Skeletal muscle tissue (tissue), 4 donors: ENCODE data around the gene TFDP2. TPM values are rescaled to one million over a fixed set of nuclear protein-coding genes. Genes with fewer than 3 reads are reported as not detected.

ENCODE experiments used
- H3K27ac ChIP-seq: one replicate; pipeline ENCODE4 v1.7.0; 2013; ENCODE audit warnings: mild to moderate bottlenecking, low read depth, low read length, inconsistent platforms
- H3K27me3 ChIP-seq, 3 donors: one replicate each; pipeline ENCODE4 v1.7.0; 2013; ENCODE audit warnings: low read length in 3 of 3; ENCODE audit not compliant: control insufficient read depth in 3 of 3, insufficient read depth in 3 of 3
- H3K36me3 ChIP-seq, 3 donors: one replicate each; pipeline ENCODE4 v1.7.0; 2013; ENCODE audit warnings: low read length in 3 of 3; ENCODE audit not compliant: control insufficient read depth in 3 of 3, insufficient read depth in 3 of 3
- H3K4me1 ChIP-seq, 3 donors: one replicate each; pipeline ENCODE4 v1.7.0; 2013; ENCODE audit warnings: low read length in 3 of 3, mild to moderate bottlenecking in 3 of 3; ENCODE audit not compliant: control insufficient read depth in 3 of 3, insufficient read depth in 3 of 3
- H3K4me3 ChIP-seq, 3 donors: one replicate each; pipeline ENCODE4 v1.7.0; 2013; ENCODE audit warnings: low read length in 3 of 3
- H3K9ac ChIP-seq, 3 donors: one replicate each; pipeline ENCODE4 v1.7.0; 2013; ENCODE audit warnings: low read length in 3 of 3, mild to moderate bottlenecking in 3 of 3, moderate library complexity in 2 of 3, low read depth in 1 of 3
- H3K9me3 ChIP-seq, 3 donors: one replicate each; pipeline ENCODE4 v1.7.0; 2013; ENCODE audit warnings: low read length in 3 of 3; ENCODE audit not compliant: control insufficient read depth in 3 of 3
- total RNA-seq: library from RNA; depleted of rRNA; stranded (reverse); fragments of >200 nt; gene quantifications from one replicate; pipeline ENCODE4 v1.2.3, GENCODE V29; 2014
- donor health status: Osteomylitis.

TFDP2 gene
- total RNA-seq, 1 donor from 2014 or later, result 29.2 TPM

- no peaks in the 10 kb centered on the region for H3K4me1 ChIP-seq
- H3K27ac ChIP-seq, result peak overlapping the region; percentile 13
- peak overlapping the region; percentile 60 to 69 (median 67) for H3K4me3 ChIP-seq
- no peaks in the 10 kb centered on the region for H3K27me3 ChIP-seq
- H3K9me3 ChIP-seq, result no peaks in the 10 kb centered on the region
- peak overlapping the region; percentile 66 to 74 (median 69) for H3K9ac ChIP-seq
- peaks cover 0 to 2% (median 0%) of the 10 kb centered on the region in 3 donors for H3K36me3 ChIP-seq
Observed at GRCh38 chr3:142028243-142028777, 121.0 kb downstream of the TFDP2 start.

- peak overlapping the region; percentile 66 to 74 (median 69) for H3K9ac ChIP-seq
- no peaks in the 10 kb centered on the region for H3K9me3 ChIP-seq
- peak overlapping the region; percentile 60 to 69 (median 67) for H3K4me3 ChIP-seq
- peak overlapping the region; percentile 13 for H3K27ac ChIP-seq
- H3K27me3 ChIP-seq, result no peaks in the 10 kb centered on the region
- H3K4me1 ChIP-seq, result no peaks in the 10 kb centered on the region
- peaks cover 0 to 2% (median 0%) of the 10 kb centered on the region in 3 donors for H3K36me3 ChIP-seq
Observed at GRCh38 chr3:142027735-142028134, 121.6 kb downstream of the TFDP2 start.

- H3K27ac ChIP-seq, result no peak overlapping the region
- H3K4me3 ChIP-seq, result peak overlapping the region in 2 of 3 donors; percentile 60 to 69
- peaks cover 0 to 2% (median 0%) of the 10 kb centered on the region in 3 donors for H3K36me3 ChIP-seq
- H3K9me3 ChIP-seq, result no peaks in the 10 kb centered on the region
- H3K4me1 ChIP-seq, result no peaks in the 10 kb centered on the region
- peak overlapping the region in 2 of 3 donors; percentile 69 to 74 for H3K9ac ChIP-seq
- H3K27me3 ChIP-seq, result no peaks in the 10 kb centered on the region
Observed at GRCh38 chr3:142027300-142027699, 122.0 kb downstream of the TFDP2 start.

GRCh38 chr3:142026333-142026732, 123.0 kb downstream of the TFDP2 start:
- H3K4me1 ChIP-seq, result peaks cover 0 to under 1% (median under 1%) of the 10 kb centered on the region in 3 donors
- H3K9me3 ChIP-seq, result no peaks in the 10 kb centered on the region
- no peak overlapping the region for H3K27ac ChIP-seq
- peaks cover 0 to 2% (median 0%) of the 10 kb centered on the region in 3 donors for H3K36me3 ChIP-seq
- H3K4me3 ChIP-seq, result no peak overlapping the region
- peak overlapping the region in 1 of 3 donors; percentile 38 for H3K9ac ChIP-seq
- no peaks in the 10 kb centered on the region for H3K27me3 ChIP-seq

GRCh38 chr3:142022381-142022780, 127.0 kb downstream of the TFDP2 start:
- H3K4me3 ChIP-seq, result no peak overlapping the region
- no peak overlapping the region for H3K27ac ChIP-seq

GRCh38 chr3:142021127-142021526, 128.2 kb downstream of the TFDP2 start:
- H3K27ac ChIP-seq, result no peak overlapping the region
- H3K36me3 ChIP-seq, result peaks cover 0 to 2% (median 0%) of the 10 kb centered on the region in 3 donors

More at GRCh38 chr3:142022381-142022780, 127.0 kb downstream of the TFDP2 start:
- H3K36me3 ChIP-seq, result peaks cover 0 to 2% (median 0%) of the 10 kb centered on the region in 3 donors
- no peak overlapping the region for H3K9ac ChIP-seq
- no peaks in the 10 kb centered on the region for H3K9me3 ChIP-seq
- H3K27me3 ChIP-seq, result no peaks in the 10 kb centered on the region
- H3K4me1 ChIP-seq, result peaks cover 3 to 10% (median 8%) of the 10 kb centered on the region in 3 donors

GRCh38 chr3:142019794-142020320, 129.5 kb downstream of the TFDP2 start:
- peaks cover 0 to 2% (median 0%) of the 10 kb centered on the region in 3 donors for H3K36me3 ChIP-seq
- no peak overlapping the region for H3K4me3 ChIP-seq
- H3K27ac ChIP-seq, result peak overlapping the region; percentile 41
- no peak overlapping the region for H3K9ac ChIP-seq
- H3K27me3 ChIP-seq, result no peaks in the 10 kb centered on the region
- no peaks in the 10 kb centered on the region for H3K9me3 ChIP-seq
- peaks cover 3 to 10% (median 8%) of the 10 kb centered on the region in 3 donors for H3K4me1 ChIP-seq

More at GRCh38 chr3:142021127-142021526, 128.2 kb downstream of the TFDP2 start:
- no peak overlapping the region for H3K9ac ChIP-seq
- H3K9me3 ChIP-seq, result no peaks in the 10 kb centered on the region
- peaks cover 3 to 10% (median 8%) of the 10 kb centered on the region in 3 donors for H3K4me1 ChIP-seq
- H3K27me3 ChIP-seq, result no peaks in the 10 kb centered on the region
- H3K4me3 ChIP-seq, result no peak overlapping the region

- H3K9ac ChIP-seq, result no peak overlapping the region
- no peak overlapping the region for H3K4me3 ChIP-seq
- H3K27ac ChIP-seq, result no peak overlapping the region
- H3K36me3 ChIP-seq, result no peaks in the 10 kb centered on the region
- no peaks in the 10 kb centered on the region for H3K4me1 ChIP-seq
- H3K27me3 ChIP-seq, result no peaks in the 10 kb centered on the region
- no peaks in the 10 kb centered on the region for H3K9me3 ChIP-seq
Observed at GRCh38 chr3:142013993-142014392, 135.4 kb downstream of the TFDP2 start.

- H3K27me3 ChIP-seq, result no peaks in the 10 kb centered on the region
- H3K4me3 ChIP-seq, result no peak overlapping the region
- no peaks in the 10 kb centered on the region for H3K9me3 ChIP-seq
- no peaks in the 10 kb centered on the region for H3K4me1 ChIP-seq
- no peaks in the 10 kb centered on the region for H3K36me3 ChIP-seq
- no peak overlapping the region for H3K9ac ChIP-seq
- H3K27ac ChIP-seq, result no peak overlapping the region
Observed at GRCh38 chr3:142013326-142013980, 135.9 kb downstream of the TFDP2 start.

- H3K9ac ChIP-seq, result no peak overlapping the region
Observed at GRCh38 chr3:142009029-142009428, 140.3 kb downstream of the TFDP2 start.

More at GRCh38 chr3:142009029-142009428, 140.3 kb downstream of the TFDP2 start:
- no peak overlapping the region for H3K4me3 ChIP-seq
- H3K27ac ChIP-seq, result no peak overlapping the region
- H3K36me3 ChIP-seq, result peaks cover 0 to 2% (median 0%) of the 10 kb centered on the region in 3 donors
- H3K27me3 ChIP-seq, result no peaks in the 10 kb centered on the region
- H3K4me1 ChIP-seq, result no peaks in the 10 kb centered on the region
- H3K9me3 ChIP-seq, result no peaks in the 10 kb centered on the region
